ENCODE results near the gene PTCH2. TPM values are rescaled to one million over a fixed set of nuclear protein-coding genes. Genes with fewer than 3 reads are reported as not detected.
A peak's percentile ranks its signal among the peaks of the same experiment; 100 is the strongest.

Gene PTCH2
- total and polyA plus RNA-seq, 2 donors from 2014 or later, result 0.24 to 1.2 TPM

DNA sequence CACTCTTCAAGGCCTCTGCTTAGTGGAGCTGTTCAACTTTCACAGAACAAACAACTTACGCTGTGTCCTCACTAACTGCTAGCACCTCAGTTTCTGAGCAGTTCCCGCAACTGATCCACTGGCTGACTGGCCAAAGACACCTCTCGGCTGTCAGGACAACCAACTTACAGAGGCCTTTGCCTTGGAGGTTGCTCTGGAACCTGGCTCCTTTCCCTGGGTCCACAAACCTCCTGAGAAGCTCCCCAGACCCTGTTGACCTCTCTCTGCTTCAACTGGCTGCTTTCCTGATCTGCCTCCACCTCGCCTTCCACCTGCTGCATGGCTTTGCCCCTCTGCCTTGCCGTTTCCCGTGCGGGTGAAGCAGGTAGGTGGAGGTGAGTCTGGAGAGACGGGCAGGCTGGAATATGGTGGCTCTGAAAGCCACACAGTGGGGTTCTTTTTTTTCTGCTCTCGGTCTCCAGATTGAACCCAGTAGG lies 21.8 kb downstream of the PTCH2 start:
- no peaks in the 10 kb centered on the region for H3K36me3 ChIP-seq (ENCODE audit: control insufficient read depth in 2 of 3, insufficient read depth in 3 of 3, low read length in 3 of 3)

DNA sequence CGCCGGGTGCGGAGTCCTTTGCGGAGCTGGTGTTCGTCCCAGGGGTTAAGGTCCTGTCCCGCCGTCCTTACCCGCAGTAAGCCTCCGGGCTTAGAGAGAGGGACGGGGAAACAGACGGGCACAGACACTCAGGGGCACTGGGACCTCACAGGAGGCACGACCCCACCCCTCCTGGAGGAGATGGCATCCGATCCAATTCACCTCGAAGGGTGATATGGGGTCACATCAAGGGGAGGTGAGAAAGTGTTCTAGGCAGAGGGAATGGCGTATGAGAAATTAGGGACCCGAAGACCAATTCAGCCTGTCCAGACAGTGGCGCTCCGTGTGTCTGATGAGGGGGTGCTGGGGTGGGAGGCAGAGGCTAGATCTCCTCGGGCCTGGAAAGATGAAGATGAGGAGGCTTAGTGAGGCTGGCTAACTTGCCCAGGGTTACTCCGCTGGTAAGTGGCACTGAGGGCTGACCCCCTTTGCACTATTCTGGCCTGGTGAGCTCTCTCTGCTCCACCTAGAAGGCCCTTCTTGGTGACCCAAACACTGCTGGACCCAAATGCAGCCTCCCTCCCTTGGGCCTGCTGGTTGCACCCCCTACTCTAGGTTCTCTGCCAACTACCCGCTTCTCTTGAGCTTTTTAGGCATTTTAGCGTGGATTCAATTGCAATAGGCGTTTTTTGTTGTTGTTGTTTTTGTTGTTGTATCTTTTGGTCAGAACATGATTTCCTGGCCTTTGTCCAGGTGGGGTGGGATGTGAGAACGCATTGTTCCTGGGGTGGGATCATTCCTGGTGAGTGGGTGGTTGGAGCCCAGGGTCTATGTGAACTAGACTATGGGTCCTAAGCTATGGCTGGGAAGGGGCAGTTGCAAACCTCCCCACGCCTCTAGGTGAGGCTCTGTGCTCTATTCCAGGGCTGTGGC lies 22.5 kb downstream of the PTCH2 start:
- Histone ChIP-seq H3K4me3 (ENCODE audit: low read length in 3 of 3) (peak overlapping the region; percentile 78 to 87 (median 79)), H3K27me3 (ENCODE audit: control insufficient read depth, insufficient read depth, low read length) (no peaks in the 10 kb centered on the region), H3K36me3 (ENCODE audit: control insufficient read depth in 2 of 3, insufficient read depth in 3 of 3, low read length in 3 of 3) (no peaks in the 10 kb centered on the region), H3K4me1 (ENCODE audit: control insufficient read depth in 2 of 3, insufficient read depth in 2 of 3, low read depth in 1 of 3, low read length in 3 of 3) (peaks cover 0 to 12% (median 0%) of the 10 kb centered on the region in 3 donors), H3K27ac (ENCODE audit: low read depth in 2 of 2, low read length in 2 of 2) (peak overlapping the region; percentile 97 to 98), H3K9me3 (ENCODE audit: control insufficient read depth in 2 of 3, insufficient read depth in 1 of 3, low read length in 3 of 3) (no peaks in the 10 kb centered on the region), H3K9ac (ENCODE audit: low read length in 3 of 3) (peak overlapping the region; percentile 74 to 98 (median 96))
- TF ChIP-seq, protein P1, sequence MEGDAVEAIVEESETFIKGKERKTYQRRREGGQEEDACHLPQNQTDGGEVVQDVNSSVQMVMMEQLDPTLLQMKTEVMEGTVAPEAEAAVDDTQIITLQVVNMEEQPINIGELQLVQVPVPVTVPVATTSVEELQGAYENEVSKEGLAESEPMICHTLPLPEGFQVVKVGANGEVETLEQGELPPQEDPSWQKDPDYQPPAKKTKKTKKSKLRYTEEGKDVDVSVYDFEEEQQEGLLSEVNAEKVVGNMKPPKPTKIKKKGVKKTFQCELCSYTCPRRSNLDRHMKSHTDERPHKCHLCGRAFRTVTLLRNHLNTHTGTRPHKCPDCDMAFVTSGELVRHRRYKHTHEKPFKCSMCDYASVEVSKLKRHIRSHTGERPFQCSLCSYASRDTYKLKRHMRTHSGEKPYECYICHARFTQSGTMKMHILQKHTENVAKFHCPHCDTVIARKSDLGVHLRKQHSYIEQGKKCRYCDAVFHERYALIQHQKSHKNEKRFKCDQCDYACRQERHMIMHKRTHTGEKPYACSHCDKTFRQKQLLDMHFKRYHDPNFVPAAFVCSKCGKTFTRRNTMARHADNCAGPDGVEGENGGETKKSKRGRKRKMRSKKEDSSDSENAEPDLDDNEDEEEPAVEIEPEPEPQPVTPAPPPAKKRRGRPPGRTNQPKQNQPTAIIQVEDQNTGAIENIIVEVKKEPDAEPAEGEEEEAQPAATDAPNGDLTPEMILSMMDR (IDR thresholded peaks at IDR 0.05; ENCODE audit: borderline replicate concordance, extremely low read depth, insufficient read depth), result no peak
- DNase-seq (peak in 1 of 5 donors; percentile 70), FAIRE-seq (no peak)
- intact Hi-C loops (cut with DNase I), result no loop called here

More for the DNA sequence above, 21.8 kb downstream of the PTCH2 start:
- intact Hi-C loops (cut with DNase I), result no loop called here
- Histone ChIP-seq H3K9ac (ENCODE audit: low read length in 3 of 3) (no peak overlapping the region), H3K4me3 (ENCODE audit: low read length in 3 of 3) (no peak overlapping the region), H3K27ac (ENCODE audit: low read depth in 2 of 2, low read length in 2 of 2) (no peak overlapping the region), H3K27me3 (ENCODE audit: control insufficient read depth, insufficient read depth, low read length) (no peaks in the 10 kb centered on the region), H3K9me3 (ENCODE audit: control insufficient read depth in 2 of 3, insufficient read depth in 1 of 3, low read length in 3 of 3) (no peaks in the 10 kb centered on the region), H3K4me1 (ENCODE audit: control insufficient read depth in 2 of 3, insufficient read depth in 2 of 3, low read depth in 1 of 3, low read length in 3 of 3) (peaks cover 0 to 12% (median 0%) of the 10 kb centered on the region in 3 donors)
- DNase-seq (peak in 1 of 5 donors; percentile 52), FAIRE-seq (no peak)
- TF ChIP-seq, protein P1 (IDR thresholded peaks at IDR 0.05; ENCODE audit: borderline replicate concordance, extremely low read depth, insufficient read depth), result no peak

DNA sequence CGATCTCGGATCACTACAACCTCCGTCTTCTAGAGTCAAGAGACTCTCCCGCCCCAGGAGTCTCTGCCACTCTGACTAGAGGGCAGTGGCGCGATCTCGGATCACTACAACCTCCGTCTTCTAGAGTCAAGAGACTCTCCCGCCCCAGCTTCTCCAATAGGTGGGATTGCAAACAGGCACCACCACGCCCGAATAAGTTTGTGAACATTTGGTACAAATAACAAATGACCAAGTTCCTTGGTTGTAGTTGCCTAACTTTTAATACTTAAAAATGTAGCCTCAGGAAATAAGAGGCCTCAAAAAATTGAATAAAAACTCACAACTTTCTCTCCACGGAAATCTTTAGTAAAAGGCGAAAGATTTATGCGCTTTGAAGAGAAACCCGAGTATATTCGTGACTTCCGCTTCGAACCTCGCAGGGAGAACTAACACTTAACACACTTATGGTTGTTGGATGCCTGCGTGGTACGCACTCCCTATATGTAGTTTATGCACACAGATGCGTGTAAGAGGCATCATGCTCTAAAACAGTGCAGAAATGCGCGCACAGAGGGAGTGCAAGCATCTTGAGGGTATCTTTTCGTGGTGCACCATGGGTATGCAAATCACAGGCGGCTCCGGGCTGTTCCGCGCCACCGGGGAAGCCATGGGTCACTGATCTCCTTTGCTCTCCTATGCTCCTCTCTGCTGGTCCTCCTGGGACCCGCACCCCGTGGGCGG lies 23.3 kb downstream of the PTCH2 start:
- Histone ChIP-seq H3K9ac (ENCODE audit: low read length in 3 of 3) (peak overlapping the region; percentile 74 to 98 (median 96)), H3K27ac (ENCODE audit: low read depth in 2 of 2, low read length in 2 of 2) (peak overlapping the region; percentile 97 to 98), H3K4me1 (ENCODE audit: control insufficient read depth in 2 of 3, insufficient read depth in 2 of 3, low read depth in 1 of 3, low read length in 3 of 3) (peaks cover 0 to 12% (median 0%) of the 10 kb centered on the region in 3 donors), H3K27me3 (ENCODE audit: control insufficient read depth, insufficient read depth, low read length) (no peaks in the 10 kb centered on the region), H3K36me3 (ENCODE audit: control insufficient read depth in 2 of 3, insufficient read depth in 3 of 3, low read length in 3 of 3) (no peaks in the 10 kb centered on the region), H3K4me3 (ENCODE audit: low read length in 3 of 3) (peak overlapping the region; percentile 78 to 87 (median 79)), H3K9me3 (ENCODE audit: control insufficient read depth in 2 of 3, insufficient read depth in 1 of 3, low read length in 3 of 3) (no peaks in the 10 kb centered on the region)
- intact Hi-C loops (cut with DNase I), result no loop called here
- peak; percentile 84 to 95 (median 94) for DNase-seq
- TF ChIP-seq, protein P1 (IDR thresholded peaks at IDR 0.05; ENCODE audit: borderline replicate concordance, extremely low read depth, insufficient read depth), result no peak
- peak; percentile 42 for FAIRE-seq

All from kidney (tissue), 14 donors.